ENCODE data around the gene UGT1A3.

- TF ChIP-seq CTCF (conservative IDR thresholded peaks at IDR 0.05; ENCODE audit: low read depth, low read length) (no peak), EZH2 (IDR thresholded peaks at IDR 0.05; ENCODE audit: borderline replicate concordance, low read depth, low read length, poor library complexity, severe bottlenecking) (no peak)
These were observed 70.9 kb downstream of the UGT1A3 start for GRCh38 chr2:233799716-233800115.

Measured in A673 (cell line).